ENCODE measurements around the gene FERMT3.
A peak's percentile ranks its signal among the peaks of the same experiment; 100 is the strongest.
"Not testable (repeated sequence)": the region's sequence is repeated elsewhere in the genome, so short reads cannot be mapped to it uniquely, and the experiment has no call there.

Gene FERMT3

GRCh38 chr11:64243236-64243854 lies 36.8 kb downstream of the FERMT3 start:
- no peak overlapping the region for H3K4me3 ChIP-seq (ENCODE audit: insufficient read depth, low read depth, low read length, poor library complexity, severe bottlenecking)
- H3K27ac ChIP-seq (ENCODE audit: insufficient read depth, low read length, poor library complexity, severe bottlenecking): peak overlapping the region; percentile 19
- DNase-seq: no peak
- H3K4me1 ChIP-seq (ENCODE audit: control insufficient read depth, insufficient read depth, low read length, poor library complexity, severe bottlenecking): peaks cover 40% of the 10 kb centered on the region
- H3K9me3 ChIP-seq (ENCODE audit: control insufficient read depth, low read length): no peaks in the 10 kb centered on the region
- no peaks in the 10 kb centered on the region for H3K36me3 ChIP-seq (ENCODE audit: control insufficient read depth, insufficient read depth, low read length)
- H3K27me3 ChIP-seq (replicated peaks; ENCODE audit: control insufficient read depth, insufficient read depth, low read length, poor library complexity, severe bottlenecking): no peaks in the 10 kb centered on the region

- H3K27ac ChIP-seq (ENCODE audit: insufficient read depth, low read length, poor library complexity, severe bottlenecking): peak overlapping the region; percentile 19
- H3K4me3 ChIP-seq (ENCODE audit: insufficient read depth, low read depth, low read length, poor library complexity, severe bottlenecking): no peak overlapping the region
- no peaks in the 10 kb centered on the region for H3K9me3 ChIP-seq (ENCODE audit: control insufficient read depth, low read length)
- no peaks in the 10 kb centered on the region for H3K27me3 ChIP-seq (replicated peaks; ENCODE audit: control insufficient read depth, insufficient read depth, low read length, poor library complexity, severe bottlenecking)
- H3K36me3 ChIP-seq (ENCODE audit: control insufficient read depth, insufficient read depth, low read length): no peaks in the 10 kb centered on the region
- no peak for DNase-seq
- H3K4me1 ChIP-seq (ENCODE audit: control insufficient read depth, insufficient read depth, low read length, poor library complexity, severe bottlenecking): peaks cover 40% of the 10 kb centered on the region
These were observed 37.6 kb downstream of the FERMT3 start for GRCh38 chr11:64244107-64244506.

GRCh38 chr11:64244966-64245365 lies 38.4 kb downstream of the FERMT3 start:
- H3K4me1 ChIP-seq (ENCODE audit: control insufficient read depth, insufficient read depth, low read length, poor library complexity, severe bottlenecking): peaks cover 38% of the 10 kb centered on the region
- H3K27ac ChIP-seq (ENCODE audit: insufficient read depth, low read length, poor library complexity, severe bottlenecking): peak overlapping the region; percentile 66
- peak overlapping the region; percentile 20 for H3K4me3 ChIP-seq (ENCODE audit: insufficient read depth, low read depth, low read length, poor library complexity, severe bottlenecking)
- no peaks in the 10 kb centered on the region for H3K9me3 ChIP-seq (ENCODE audit: control insufficient read depth, low read length)
- no peaks in the 10 kb centered on the region for H3K27me3 ChIP-seq (replicated peaks; ENCODE audit: control insufficient read depth, insufficient read depth, low read length, poor library complexity, severe bottlenecking)
- no peaks in the 10 kb centered on the region for H3K36me3 ChIP-seq (ENCODE audit: control insufficient read depth, insufficient read depth, low read length)
- no peak for DNase-seq

- Histone ChIP-seq H3K27ac (ENCODE audit: insufficient read depth, low read length, poor library complexity, severe bottlenecking) (peak overlapping the region; percentile 66), H3K9me3 (ENCODE audit: control insufficient read depth, low read length) (no peaks in the 10 kb centered on the region), H3K4me1 (ENCODE audit: control insufficient read depth, insufficient read depth, low read length, poor library complexity, severe bottlenecking) (peaks cover 38% of the 10 kb centered on the region), H3K36me3 (ENCODE audit: control insufficient read depth, insufficient read depth, low read length) (no peaks in the 10 kb centered on the region), H3K4me3 (ENCODE audit: insufficient read depth, low read depth, low read length, poor library complexity, severe bottlenecking) (peak overlapping the region; percentile 20), H3K27me3 (replicated peaks; ENCODE audit: control insufficient read depth, insufficient read depth, low read length, poor library complexity, severe bottlenecking) (no peaks in the 10 kb centered on the region)
- DNase-seq: peak; percentile 24 to 50 (median 36)
These were observed 38.9 kb downstream of the FERMT3 start for GRCh38 chr11:64245401-64245796.

- H3K4me3 ChIP-seq (ENCODE audit: insufficient read depth, low read depth, low read length, poor library complexity, severe bottlenecking): peak overlapping the region; percentile 63
- no peaks in the 10 kb centered on the region for H3K36me3 ChIP-seq (ENCODE audit: control insufficient read depth, insufficient read depth, low read length)
- H3K27me3 ChIP-seq (replicated peaks; ENCODE audit: control insufficient read depth, insufficient read depth, low read length, poor library complexity, severe bottlenecking): no peaks in the 10 kb centered on the region
These were observed 39.5 kb downstream of the FERMT3 start for GRCh38 chr11:64245797-64246620.

GRCh38 chr11:64246621-64246870 lies 40.0 kb downstream of the FERMT3 start:
- H3K27me3 ChIP-seq (replicated peaks; ENCODE audit: control insufficient read depth, insufficient read depth, low read length, poor library complexity, severe bottlenecking); H3K27ac ChIP-seq (ENCODE audit: insufficient read depth, low read length, poor library complexity, severe bottlenecking); DNase-seq; H3K36me3 ChIP-seq (ENCODE audit: control insufficient read depth, insufficient read depth, low read length); H3K9me3 ChIP-seq (ENCODE audit: control insufficient read depth, low read length): not testable (repeated sequence)
- H3K4me3 ChIP-seq (ENCODE audit: insufficient read depth, low read depth, low read length, poor library complexity, severe bottlenecking): peak overlapping the region; percentile 78
- peaks cover 42% of the 10 kb centered on the region for H3K4me1 ChIP-seq (ENCODE audit: control insufficient read depth, insufficient read depth, low read length, poor library complexity, severe bottlenecking)

More at GRCh38 chr11:64245797-64246620, 39.5 kb downstream of the FERMT3 start:
- H3K4me1 ChIP-seq (ENCODE audit: control insufficient read depth, insufficient read depth, low read length, poor library complexity, severe bottlenecking): peaks cover 41% of the 10 kb centered on the region
- H3K9me3 ChIP-seq (ENCODE audit: control insufficient read depth, low read length): no peaks in the 10 kb centered on the region
- peak overlapping the region; percentile 66 for H3K27ac ChIP-seq (ENCODE audit: insufficient read depth, low read length, poor library complexity, severe bottlenecking)
- peak; percentile 35 to 71 (median 64) for DNase-seq

GRCh38 chr11:64246871-64247728 lies 40.6 kb downstream of the FERMT3 start, which contains the start of gene PPP1R14B:
Gene PPP1R14B, minus strand, starts transcription at chr11:64246943. Its CDS starts 270 bp downstream, at chr11:64246673.
- H3K27ac ChIP-seq (ENCODE audit: insufficient read depth, low read length, poor library complexity, severe bottlenecking): peak within 1 kb of the TSS; percentile 66
- peak within 1 kb of the TSS; percentile 78 for H3K4me3 ChIP-seq (ENCODE audit: insufficient read depth, low read depth, low read length, poor library complexity, severe bottlenecking)
- H3K27me3 ChIP-seq (replicated peaks; ENCODE audit: control insufficient read depth, insufficient read depth, low read length, poor library complexity, severe bottlenecking): no peaks in the 10 kb centered on the region
- DNase-seq: peak; percentile 61 to 69 (median 63)
- peaks cover 44% of the 10 kb centered on the region for H3K4me1 ChIP-seq (ENCODE audit: control insufficient read depth, insufficient read depth, low read length, poor library complexity, severe bottlenecking)
- H3K36me3 ChIP-seq (ENCODE audit: control insufficient read depth, insufficient read depth, low read length): no peaks in the 10 kb centered on the region
- H3K9me3 ChIP-seq (ENCODE audit: control insufficient read depth, low read length): no peaks in the 10 kb centered on the region

GRCh38 chr11:64247729-64248531 lies 41.4 kb downstream of the FERMT3 start:
- Histone ChIP-seq H3K9me3 (ENCODE audit: control insufficient read depth, low read length) (no peaks in the 10 kb centered on the region), H3K27me3 (replicated peaks; ENCODE audit: control insufficient read depth, insufficient read depth, low read length, poor library complexity, severe bottlenecking) (no peaks in the 10 kb centered on the region), H3K4me3 (ENCODE audit: insufficient read depth, low read depth, low read length, poor library complexity, severe bottlenecking) (peak overlapping the region; percentile 78), H3K36me3 (ENCODE audit: control insufficient read depth, insufficient read depth, low read length) (no peaks in the 10 kb centered on the region), H3K4me1 (ENCODE audit: control insufficient read depth, insufficient read depth, low read length, poor library complexity, severe bottlenecking) (peaks cover 46% of the 10 kb centered on the region), H3K27ac (ENCODE audit: insufficient read depth, low read length, poor library complexity, severe bottlenecking) (no peak overlapping the region)
- DNase-seq: no peak

- no peak for DNase-seq
- Histone ChIP-seq H3K27me3 (replicated peaks; ENCODE audit: control insufficient read depth, insufficient read depth, low read length, poor library complexity, severe bottlenecking) (no peaks in the 10 kb centered on the region), H3K4me1 (ENCODE audit: control insufficient read depth, insufficient read depth, low read length, poor library complexity, severe bottlenecking) (peaks cover 46% of the 10 kb centered on the region), H3K9me3 (ENCODE audit: control insufficient read depth, low read length) (no peaks in the 10 kb centered on the region), H3K36me3 (ENCODE audit: control insufficient read depth, insufficient read depth, low read length) (no peaks in the 10 kb centered on the region), H3K27ac (ENCODE audit: insufficient read depth, low read length, poor library complexity, severe bottlenecking) (no peak overlapping the region), H3K4me3 (ENCODE audit: insufficient read depth, low read depth, low read length, poor library complexity, severe bottlenecking) (no peak overlapping the region)
These were observed 42.1 kb downstream of the FERMT3 start for GRCh38 chr11:64248578-64248977.

Measured in effector memory CD4-positive, alpha-beta T cell (primary cell).